Activated CD4-positive, alpha-beta T cell treated with anti-CD3 and anti-CD28 coated beads for 36 hours (primary cell): ENCODE measurements around the gene GP9. TPM values are rescaled to one million over a fixed set of nuclear protein-coding genes. Genes with fewer than 3 reads are reported as not detected.
"Not testable (repeated sequence)": the region's sequence is repeated elsewhere in the genome, so short reads cannot be mapped to it uniquely, and the experiment has no call there.

ENCODE experiments used
- ATAC-seq: fragments of 200-7000 bp; cut with Tn5 transposase; one replicate; pipeline ENCODE4 v1.10.0; 2021; ENCODE audit warnings: mild to moderate bottlenecking, moderate library complexity
- CTCF ChIA-PET: fragments of 350-600 bp; sonication (Branson Sonifier 250); formaldehyde crosslinking; loops from one replicate; lab custom pipeline; 2021; ENCODE audit warnings: antibody characterized with exemption; lab: Charles Lee
- POLR2A ChIA-PET: fragments of 350-600 bp; sonication (Branson Sonifier 250); formaldehyde crosslinking; loops from one replicate; lab custom pipeline; 2021; ENCODE audit warnings: antibody characterized with exemption, inconsistent platforms; lab: Charles Lee
- DNase-seq: peaks from one replicate; pipeline ENCODE4 v3.0.0-alpha.2; 2020
- H3K27ac Mint-ChIP-seq: one replicate; pipeline ENCODE4 v1.8.0; 2021; ENCODE audit warnings: mixed read lengths
- H3K27me3 Mint-ChIP-seq: one replicate; pipeline ENCODE4 v1.8.0; 2021; ENCODE audit warnings: mixed read lengths
- H3K36me3 Mint-ChIP-seq: one replicate; pipeline ENCODE4 v1.8.0; 2021; ENCODE audit warnings: low read depth, mixed read lengths
- H3K4me1 Mint-ChIP-seq: one replicate; pipeline ENCODE4 v1.8.0; 2021; ENCODE audit warnings: mixed read lengths
- H3K4me3 Mint-ChIP-seq: one replicate; pipeline ENCODE4 v1.8.0; 2021; ENCODE audit warnings: mild to moderate bottlenecking, moderate library complexity, mixed read lengths
- H3K9me3 Mint-ChIP-seq: one replicate; pipeline ENCODE4 v1.8.0; 2021; ENCODE audit warnings: low read depth, mixed read lengths
- intact Hi-C, 2 experiments: fragments of 100-400 bp; cut with DNase I in 1 of 2; cut with micrococcal nuclease in 1 of 2; formaldehyde crosslinking; loops; one replicate each; pipeline versions ENCODE4 v1.14.2 to v1.15.1; 2022 to 2024; cut with DNase I, micrococcal nuclease
- total RNA-seq, 2 experiments: library from RNA; stranded (reverse); gene quantifications; one replicate each; pipeline ENCODE4 v1.2.3, GENCODE V29; 2021

The GP9 gene
- total RNA-seq, 2 experiments from 2014 or later: not detected

DNA sequence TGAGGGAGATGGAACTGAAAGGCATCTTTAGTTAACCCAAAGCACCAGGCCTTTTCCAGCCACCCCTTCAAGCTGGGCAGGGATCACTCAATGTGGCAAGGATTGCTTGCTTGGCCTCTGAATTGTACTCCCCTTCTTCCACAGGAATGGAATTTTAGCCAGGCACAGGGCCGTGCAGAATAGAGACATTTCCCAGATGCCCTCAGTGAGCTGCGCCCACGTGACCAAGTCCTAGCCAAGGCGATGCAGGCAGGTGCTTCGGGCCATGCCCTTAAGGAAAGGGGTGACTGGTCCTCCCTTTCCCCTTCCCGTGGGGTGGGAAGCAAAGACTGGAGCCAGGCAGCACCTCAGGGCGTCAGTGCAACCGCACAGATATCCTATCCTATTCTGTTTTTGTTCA lies 17.9 kb downstream of the GP9 start:
- Mint-ChIP-seq H3K27ac (no peak overlapping the region), H3K27me3 (no peaks in the 10 kb centered on the region), H3K36me3 (no peaks in the 10 kb centered on the region), H3K4me1 (peaks cover 10% of the 10 kb centered on the region), H3K4me3 (no peak overlapping the region), H3K9me3 (peaks cover under 1% of the 10 kb centered on the region)
- DNase-seq (no peak), ATAC-seq (no peak)
- intact Hi-C loops: no loop called here
- CTCF ChIA-PET: interaction anchor here (0.6 to 1.4 kb wide), 4 partner anchors 16 to 42 kb away, joined by 3 to 7 read pairs (median 4); no protein-coding TSS in a partner anchor
- POLR2A ChIA-PET: no interaction called here

DNA sequence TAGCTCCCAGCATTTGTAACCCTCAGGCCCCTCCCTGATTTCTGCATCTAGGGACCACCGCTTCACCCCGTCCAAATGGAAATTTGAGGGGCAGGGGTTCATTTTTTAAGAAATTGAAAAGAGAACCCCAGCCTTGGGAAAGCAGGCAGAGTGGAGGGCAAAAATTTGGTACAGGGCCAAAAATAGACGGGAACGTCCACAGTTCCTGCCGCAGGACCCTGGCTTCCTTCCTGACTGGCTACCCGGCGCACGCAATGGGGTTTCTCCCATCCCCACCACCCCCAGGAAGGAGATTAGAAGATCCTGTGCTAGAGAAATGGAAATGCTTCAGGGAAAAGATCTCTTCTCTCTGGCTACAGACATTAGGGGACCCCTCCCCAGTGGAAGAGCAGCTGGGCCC lies 20.9 kb downstream of the GP9 start:
- H3K36me3 Mint-ChIP-seq: no peaks in the 10 kb centered on the region
- H3K4me3 Mint-ChIP-seq: no peak overlapping the region
- POLR2A ChIA-PET: no interaction called here
- CTCF ChIA-PET: no interaction called here
- peaks cover 10% of the 10 kb centered on the region for H3K4me1 Mint-ChIP-seq
- intact Hi-C loops: no loop called here
- no peak for DNase-seq
- ATAC-seq: no peak
- H3K27me3 Mint-ChIP-seq: no peaks in the 10 kb centered on the region
- H3K27ac Mint-ChIP-seq: no peak overlapping the region
- H3K9me3 Mint-ChIP-seq: peaks cover 2% of the 10 kb centered on the region

DNA sequence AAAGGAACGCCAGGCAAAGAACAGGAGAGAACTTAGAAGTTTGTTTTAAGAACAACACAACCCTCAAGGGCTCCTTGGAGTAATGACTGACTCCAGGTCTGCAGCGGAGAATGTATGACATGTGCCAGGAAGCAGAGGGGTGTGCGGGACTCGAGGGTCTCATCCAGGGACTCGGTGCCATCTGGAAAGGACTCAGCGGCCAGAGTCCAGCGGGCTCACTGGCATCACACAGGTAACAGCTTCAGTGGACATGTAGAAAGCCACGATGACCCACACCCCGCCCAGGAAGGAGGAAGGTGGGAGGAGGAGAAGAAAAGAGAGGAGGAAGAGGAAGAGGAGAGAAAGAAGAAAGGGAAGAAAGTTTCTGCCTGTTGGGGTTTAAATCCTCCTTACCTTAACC lies 21.4 kb downstream of the GP9 start:
- ATAC-seq (no peak), DNase-seq (no peak)
- H3K36me3 Mint-ChIP-seq: no peaks in the 10 kb centered on the region
- ChIA-PET POLR2A (no interaction called here), CTCF (interaction anchor here (1.5 kb wide), 1 partner anchor 30 kb away, joined by 3 read pairs; no protein-coding TSS in a partner anchor)
- intact Hi-C loops: no loop called here
- no peak overlapping the region for H3K4me3 Mint-ChIP-seq
- peaks cover 10% of the 10 kb centered on the region for H3K4me1 Mint-ChIP-seq
- H3K27me3 Mint-ChIP-seq: no peaks in the 10 kb centered on the region
- H3K27ac Mint-ChIP-seq: no peak overlapping the region
- peaks cover 2% of the 10 kb centered on the region for H3K9me3 Mint-ChIP-seq

DNA sequence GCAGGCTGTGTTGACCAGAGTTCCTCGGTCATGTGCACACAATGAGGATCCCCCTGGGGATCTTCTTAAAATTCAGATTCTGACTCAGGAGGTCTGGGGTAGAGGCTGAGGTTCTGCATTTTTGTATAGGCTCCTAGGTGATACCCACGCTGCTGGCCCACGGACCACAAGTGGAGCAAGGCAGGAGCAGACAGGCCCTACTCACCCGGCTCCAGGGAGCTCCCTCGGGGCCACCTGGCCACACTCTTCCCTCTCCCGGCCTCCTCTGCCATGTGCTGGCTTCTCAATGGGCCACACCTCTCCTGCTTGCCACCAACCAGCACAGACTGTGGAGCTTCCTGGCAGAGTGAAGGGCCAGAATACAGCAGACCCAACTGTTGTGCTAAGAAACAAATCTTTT lies 23.9 kb downstream of the GP9 start:
- DNase-seq (no peak), ATAC-seq (no peak)
- Mint-ChIP-seq H3K36me3 (no peaks in the 10 kb centered on the region), H3K9me3 (peaks cover 2% of the 10 kb centered on the region), H3K4me3 (no peak overlapping the region), H3K4me1 (peaks cover 10% of the 10 kb centered on the region), H3K27me3 (no peaks in the 10 kb centered on the region), H3K27ac (no peak overlapping the region)
- ChIA-PET POLR2A (interaction anchor here (0.7 kb wide), 1 partner anchor 34 kb away, joined by 4 read pairs; no protein-coding TSS in a partner anchor), CTCF (interaction anchor here (1.5 kb wide), 1 partner anchor 16 kb away, joined by 5 read pairs; no protein-coding TSS in a partner anchor)
- intact Hi-C loops: no loop called here

DNA sequence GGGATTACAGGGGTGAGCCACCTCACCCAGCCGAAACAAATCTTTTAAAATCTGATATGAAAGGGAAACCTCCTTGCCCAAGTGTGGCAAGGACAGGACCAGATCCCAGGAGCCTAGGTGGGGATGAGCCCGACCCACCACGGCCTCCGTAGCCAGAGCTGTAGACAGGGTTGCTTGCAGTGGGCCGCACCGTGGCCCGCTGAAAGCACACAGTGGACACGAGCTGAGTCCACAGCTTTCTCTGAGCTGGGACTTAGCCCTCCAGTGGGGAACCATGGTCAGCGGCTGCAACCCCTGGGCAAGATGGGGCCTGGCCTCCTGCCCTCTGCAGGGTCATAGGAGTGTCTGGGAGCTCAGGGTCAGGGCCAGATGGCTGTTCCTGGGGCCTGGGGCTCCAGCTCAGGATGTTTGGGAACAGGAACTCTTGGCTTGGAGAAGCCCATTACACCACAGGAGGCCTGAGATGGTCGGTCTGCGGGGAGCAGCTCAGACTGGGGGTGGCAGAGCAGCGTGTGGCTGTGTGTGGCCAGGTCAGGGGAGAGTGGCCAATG lies 24.7 kb downstream of the GP9 start:
- H3K4me1 Mint-ChIP-seq: peaks cover 10% of the 10 kb centered on the region
- intact Hi-C loops: no loop called here
- DNase-seq (no peak), ATAC-seq (no peak)
- peaks cover 2% of the 10 kb centered on the region for H3K9me3 Mint-ChIP-seq
- no peak overlapping the region for H3K27ac Mint-ChIP-seq
- H3K36me3 Mint-ChIP-seq: no peaks in the 10 kb centered on the region
- no peaks in the 10 kb centered on the region for H3K27me3 Mint-ChIP-seq
- ChIA-PET POLR2A (interaction anchor here (0.7 kb wide), 1 partner anchor 33 kb away, joined by 4 read pairs; no protein-coding TSS in a partner anchor), CTCF (interaction anchor here (0.7 to 1.5 kb wide), 2 partner anchors 16 to 115 kb away, joined by 3 to 5 read pairs; no protein-coding TSS in a partner anchor)
- H3K4me3 Mint-ChIP-seq: no peak overlapping the region

DNA sequence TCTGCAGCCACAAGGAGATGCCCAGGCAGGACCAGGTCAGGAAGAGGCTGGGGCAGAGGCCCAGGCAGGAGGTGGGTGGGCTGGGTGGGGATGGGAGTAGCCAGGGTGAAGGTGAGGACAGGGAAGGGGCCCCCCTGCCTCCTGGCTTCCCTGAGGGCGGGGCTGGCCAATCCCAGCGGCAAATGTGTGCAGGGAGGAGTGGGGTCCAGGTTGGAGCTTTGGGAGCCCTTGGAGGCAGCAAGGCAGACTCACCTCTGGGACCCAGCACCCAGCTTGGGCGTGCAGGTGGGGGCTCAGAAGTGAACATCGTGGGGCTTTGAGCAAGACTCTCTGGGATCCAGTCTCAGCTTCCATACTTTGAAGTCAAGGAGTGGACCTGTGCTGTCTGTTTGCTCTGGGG lies 25.2 kb downstream of the GP9 start:
- H3K4me3 Mint-ChIP-seq: no peak overlapping the region
- intact Hi-C loops: no loop called here
- H3K9me3 Mint-ChIP-seq: peaks cover 2% of the 10 kb centered on the region
- DNase-seq (no peak), ATAC-seq (no peak)
- H3K27me3 Mint-ChIP-seq: no peaks in the 10 kb centered on the region
- H3K27ac Mint-ChIP-seq: no peak overlapping the region
- ChIA-PET CTCF (interaction anchor here (1.5 kb wide), 1 partner anchor 17 kb away, joined by 5 read pairs; no protein-coding TSS in a partner anchor), POLR2A (no interaction called here)
- peaks cover 10% of the 10 kb centered on the region for H3K4me1 Mint-ChIP-seq
- no peaks in the 10 kb centered on the region for H3K36me3 Mint-ChIP-seq

DNA sequence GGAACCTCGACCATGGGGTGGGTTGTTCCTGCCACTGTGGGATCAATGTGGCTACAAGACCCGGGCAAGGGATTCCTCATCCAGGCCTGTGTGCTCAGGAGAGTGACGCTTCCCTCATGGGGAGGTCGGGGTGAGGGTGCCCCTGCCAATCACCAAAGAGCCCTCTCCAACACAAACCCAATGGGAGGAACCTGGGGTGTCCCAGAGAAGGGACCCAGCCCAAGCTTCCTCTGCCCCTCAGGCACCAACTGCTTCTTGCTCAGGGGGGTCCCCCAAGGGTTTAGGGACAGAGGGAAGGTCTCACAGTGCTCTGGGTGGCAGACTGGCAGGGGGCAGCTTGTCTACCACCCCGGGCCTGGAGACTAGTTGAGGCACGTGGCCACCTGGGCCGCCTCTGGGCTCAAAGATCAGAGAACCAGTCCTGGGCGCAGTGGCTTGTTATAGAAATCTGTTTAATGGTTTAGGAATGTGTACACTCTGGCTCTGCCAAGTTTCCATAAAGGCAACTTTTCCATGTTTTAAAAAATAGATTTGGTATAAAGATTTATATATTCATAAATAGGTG lies 26.6 kb downstream of the GP9 start:
- Mint-ChIP-seq H3K9me3 (peaks cover 2% of the 10 kb centered on the region), H3K36me3 (peaks cover 2% of the 10 kb centered on the region), H3K4me3 (no peak overlapping the region), H3K4me1 (peaks cover 1% of the 10 kb centered on the region), H3K27ac (no peak overlapping the region), H3K27me3 (no peaks in the 10 kb centered on the region)
- intact Hi-C loops: no loop called here
- DNase-seq: no peak
- ChIA-PET POLR2A (no interaction called here), CTCF (interaction anchor here (0.7 kb wide), 1 partner anchor 117 kb away, joined by 3 read pairs; no protein-coding TSS in a partner anchor)
- no peak for ATAC-seq

DNA sequence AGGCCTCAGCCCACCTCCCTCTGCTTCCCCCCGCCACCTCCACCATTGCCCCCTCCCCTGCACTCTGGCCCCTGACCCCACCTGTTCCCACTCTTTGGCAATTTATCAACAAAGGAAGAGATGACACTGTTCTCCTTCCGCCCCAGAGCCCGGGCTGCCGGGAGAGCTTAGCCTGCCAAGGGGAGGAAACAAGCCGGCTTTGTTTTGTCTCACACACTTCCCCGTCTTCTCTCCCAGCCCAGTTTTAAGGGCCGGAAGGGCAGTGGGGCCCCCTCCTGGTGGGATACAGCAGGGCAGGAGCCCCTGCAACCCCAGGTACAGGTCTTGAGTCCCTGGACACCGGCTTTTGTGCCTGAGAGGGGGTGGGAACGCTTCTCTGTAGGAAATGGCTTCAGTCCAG lies 27.3 kb downstream of the GP9 start:
- POLR2A ChIA-PET: not testable (repeated sequence)

DNA sequence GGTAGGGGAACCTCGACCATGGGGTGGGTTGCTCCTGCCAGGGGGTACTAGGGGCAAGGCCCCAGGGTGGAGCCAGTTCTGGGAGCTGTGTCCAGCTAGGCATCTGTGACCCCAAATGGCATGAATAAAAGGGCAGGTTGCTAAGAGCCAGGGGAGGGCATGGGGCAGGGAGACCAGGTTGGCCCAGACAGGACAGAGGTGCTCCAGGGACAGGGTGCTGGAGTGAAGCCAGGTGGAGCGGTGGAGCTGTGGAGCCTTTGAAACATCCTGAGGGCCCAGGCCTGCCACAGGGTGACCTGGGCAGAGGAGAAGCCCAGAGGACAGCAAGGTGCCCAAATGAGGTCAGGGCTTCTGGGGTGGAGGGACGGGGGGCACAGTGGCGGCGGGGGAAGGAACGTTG lies 27.7 kb downstream of the GP9 start:
- DNase-seq, H3K4me1 Mint-ChIP-seq, H3K4me3 Mint-ChIP-seq, CTCF ChIA-PET, H3K36me3 Mint-ChIP-seq, intact Hi-C loops, ATAC-seq, POLR2A ChIA-PET, H3K27me3 Mint-ChIP-seq, H3K9me3 Mint-ChIP-seq, H3K27ac Mint-ChIP-seq: not testable (repeated sequence)

More for the DNA sequence above, 27.3 kb downstream of the GP9 start:
- H3K27me3 Mint-ChIP-seq, H3K9me3 Mint-ChIP-seq, H3K4me1 Mint-ChIP-seq, H3K27ac Mint-ChIP-seq, H3K36me3 Mint-ChIP-seq, H3K4me3 Mint-ChIP-seq, intact Hi-C loops, CTCF ChIA-PET: not testable (repeated sequence)
- ATAC-seq (peak; percentile 66), DNase-seq (peak; percentile 39)

DNA sequence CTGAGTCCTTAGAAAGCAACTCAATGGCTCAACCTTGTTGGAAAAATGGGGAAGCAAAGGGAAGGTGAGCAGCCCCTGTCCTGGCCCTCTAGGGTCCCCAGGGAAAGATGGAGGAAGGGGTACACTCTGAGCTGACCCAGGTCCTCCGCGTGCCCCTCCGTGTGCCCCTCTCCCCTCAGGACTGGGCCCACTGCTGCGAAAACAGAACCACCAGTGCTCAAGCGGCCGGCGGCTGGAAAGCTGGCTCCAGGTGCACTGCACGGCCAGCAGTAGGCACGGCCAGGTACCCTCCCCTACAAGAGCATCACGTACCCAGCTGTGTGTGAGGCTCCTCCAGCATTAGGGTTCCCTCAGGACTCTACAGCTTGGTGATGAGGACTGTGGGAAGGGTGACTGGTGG lies 34.7 kb downstream of the GP9 start:
- no peak for ATAC-seq
- peaks cover 27% of the 10 kb centered on the region for H3K36me3 Mint-ChIP-seq
- H3K4me3 Mint-ChIP-seq: no peak overlapping the region
- H3K9me3 Mint-ChIP-seq: no peaks in the 10 kb centered on the region
- no peaks in the 10 kb centered on the region for H3K27me3 Mint-ChIP-seq
- no peak overlapping the region for H3K27ac Mint-ChIP-seq
- CTCF ChIA-PET: interaction anchor here (1.3 to 2.3 kb wide), 2 partner anchors 42 to 125 kb away, joined by 5 to 13 read pairs; no protein-coding TSS in a partner anchor
- peaks cover 30% of the 10 kb centered on the region for H3K4me1 Mint-ChIP-seq
- POLR2A ChIA-PET: no interaction called here
- intact Hi-C loops: no loop called here
- DNase-seq: no peak

DNA sequence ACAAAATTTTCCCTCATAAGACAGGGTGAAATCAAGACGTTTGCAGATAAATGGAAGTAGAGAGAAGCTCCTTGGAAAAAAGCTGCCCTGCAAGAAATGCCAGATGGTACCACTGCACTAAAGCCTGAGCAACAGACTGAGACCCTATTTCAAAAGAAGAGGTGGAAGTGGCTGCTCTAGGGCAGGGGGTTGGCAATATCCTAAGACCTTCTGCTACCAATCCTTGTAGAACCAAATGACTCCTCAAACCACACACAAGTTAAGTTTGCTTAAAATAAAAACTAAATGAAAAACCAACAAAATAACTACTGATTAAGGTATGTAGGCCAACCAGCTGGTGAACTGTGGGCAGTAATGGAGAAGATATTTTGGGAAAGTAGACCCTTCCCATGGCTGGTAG lies 39.7 kb downstream of the GP9 start:
- Mint-ChIP-seq H3K9me3 (no peaks in the 10 kb centered on the region), H3K27ac (peak overlapping the region; percentile 63), H3K27me3 (no peaks in the 10 kb centered on the region), H3K36me3 (peaks cover 23% of the 10 kb centered on the region), H3K4me1 (peaks cover 76% of the 10 kb centered on the region), H3K4me3 (no peak overlapping the region)
- DNase-seq (no peak), ATAC-seq (peak; percentile 68)
- POLR2A ChIA-PET: interaction anchor here (1.2 kb wide), 1 partner anchor 19 kb away, joined by 3 read pairs; no protein-coding TSS in a partner anchor
- CTCF ChIA-PET: interaction anchor here (0.6 to 1.6 kb wide), 5 partner anchors 8 to 296 kb away, joined by 3 to 7 read pairs (median 3); no protein-coding TSS in a partner anchor
- intact Hi-C loops: no loop called here
